DOHH2 (cell line): ENCODE measurements around the gene GOLIM4.

ENCODE experiments used
- H3F3A ChIP-seq: fragments of 200-600 bp; sonication (generic), shearing (Covaris generic); 2 replicates; pipeline ENCODE4 v1.6.0; 2016; ENCODE audit warnings: antibody characterized with exemption, mild to moderate bottlenecking; ENCODE audit not compliant: control insufficient read depth, insufficient read depth
- H3K27ac ChIP-seq: fragments of 200-600 bp; sonication (generic); 2 replicates; pipeline ENCODE4 v1.5.1; 2014; ENCODE audit warnings: low read depth, mild to moderate bottlenecking, low read length, moderate library complexity
- H3K27me3 ChIP-seq: fragments of 200-600 bp; sonication (generic); 2 replicates; pipeline ENCODE4 v1.6.1; 2014; ENCODE audit warnings: mild to moderate bottlenecking, low read length, mixed read lengths; ENCODE audit not compliant: control insufficient read depth
- H3K36me3 ChIP-seq: fragments of 200-600 bp; sonication (generic); 2 replicates; pipeline ENCODE4 v1.6.1; 2014; ENCODE audit warnings: mild to moderate bottlenecking, low read length, moderate library complexity, mixed read lengths; ENCODE audit not compliant: control insufficient read depth
- H3K4me1 ChIP-seq: fragments of 200-600 bp; sonication (generic); 2 replicates; pipeline ENCODE4 v1.6.1; 2014; ENCODE audit warnings: mild to moderate bottlenecking, low read length, mixed read lengths; ENCODE audit not compliant: control insufficient read depth
- H3K4me2 ChIP-seq: fragments of 200-600 bp; sonication (generic); 2 replicates; pipeline ENCODE4 v1.6.0; 2014; ENCODE audit warnings: mild to moderate bottlenecking, low read length, moderate library complexity
- H3K4me3 ChIP-seq: fragments of 200-600 bp; sonication (generic); 2 replicates; pipeline ENCODE4 v1.5.1; 2014; ENCODE audit warnings: mild to moderate bottlenecking, low read length, mixed read lengths
- H3K79me2 ChIP-seq: fragments of 200-600 bp; sonication (generic); 2 replicates; pipeline ENCODE4 v1.6.1; 2014; ENCODE audit warnings: mild to moderate bottlenecking, low read length, mixed read lengths; ENCODE audit not compliant: control insufficient read depth
- H3K9me2 ChIP-seq: fragments of 200-600 bp; sonication (generic); replicated peaks from 2 replicates; pipeline ENCODE4 v1.6.1; 2014; ENCODE audit warnings: mild to moderate bottlenecking, low read length, mixed read lengths; ENCODE audit not compliant: control insufficient read depth
- H3K9me3 ChIP-seq: fragments of 200-600 bp; sonication (generic); 2 replicates; pipeline ENCODE4 v1.6.1; 2014; ENCODE audit warnings: antibody characterized with exemption, low read length, mixed read lengths; ENCODE audit not compliant: control insufficient read depth, insufficient read depth
- H4K20me1 ChIP-seq: fragments of 200-600 bp; sonication (generic); 2 replicates; pipeline ENCODE4 v1.6.0; 2014; ENCODE audit warnings: low read depth, mild to moderate bottlenecking, antibody characterized with exemption, low read length, moderate library complexity; ENCODE audit not compliant: control insufficient read depth, insufficient read depth
- EZH2phosphoT487 ChIP-seq: fragments of 200-600 bp; sonication (generic); IDR thresholded peaks from 2 replicates; pipeline ENCODE4 v1.6.1; 2017; ENCODE audit warnings: borderline replicate concordance, mild to moderate bottlenecking, antibody characterized with exemption, low read length, moderate library complexity, mixed read lengths
- TF ChIP-seq, protein P1 (sequence below): fragments of 200-600 bp; sonication (generic); IDR thresholded peaks from one replicate; pipeline ENCODE4 v1.5.1; 2014; ENCODE audit warnings: antibody characterized with exemption, mild to moderate bottlenecking, low read depth, low read length; ENCODE audit not compliant: poor library complexity, severe bottlenecking

The GOLIM4 gene

DNA sequence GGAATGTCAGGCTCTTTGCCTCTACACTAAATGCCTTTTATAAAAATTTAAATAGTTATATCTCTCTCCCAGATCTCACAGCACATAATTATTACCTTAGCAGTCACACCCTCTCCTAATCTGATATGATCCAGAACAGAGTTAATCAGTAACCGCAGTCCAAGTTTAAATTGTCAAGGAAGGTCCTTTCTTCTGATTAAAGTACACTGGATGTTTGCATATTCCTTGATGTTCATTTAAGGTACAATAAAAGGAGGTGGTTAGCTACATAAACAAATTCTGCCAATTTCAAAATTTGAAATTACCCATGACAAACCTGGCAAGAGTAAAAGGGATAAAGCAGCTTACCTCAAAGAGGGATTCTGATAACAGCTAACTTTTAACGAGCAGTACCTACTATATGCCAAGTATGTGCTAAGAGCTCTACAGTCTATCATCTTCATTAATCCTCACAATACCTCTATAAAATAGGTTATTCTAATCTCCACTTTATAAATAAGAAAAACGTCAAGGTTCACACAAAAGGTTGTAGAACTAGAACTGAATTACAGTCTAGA, 4.3 kb downstream of the GOLIM4 start:
- H3K4me2 ChIP-seq, result no peak overlapping the region
- peaks cover 82% of the 10 kb centered on the region for H3K79me2 ChIP-seq
- H3K4me3 ChIP-seq, result no peak overlapping the region
- H3K9me2 ChIP-seq, result no peaks in the 10 kb centered on the region
- 0 out of 2 replicates have a peak, but pooled peaks cover 5% of the 10 kb centered on the region for H3F3A ChIP-seq
- no peaks in the 10 kb centered on the region for H4K20me1 ChIP-seq
- H3K4me1 ChIP-seq, result peaks cover 42% of the 10 kb centered on the region
- H3K27me3 ChIP-seq, result no peaks in the 10 kb centered on the region
- no peak overlapping the region for H3K27ac ChIP-seq
- TF ChIP-seq, protein P1, sequence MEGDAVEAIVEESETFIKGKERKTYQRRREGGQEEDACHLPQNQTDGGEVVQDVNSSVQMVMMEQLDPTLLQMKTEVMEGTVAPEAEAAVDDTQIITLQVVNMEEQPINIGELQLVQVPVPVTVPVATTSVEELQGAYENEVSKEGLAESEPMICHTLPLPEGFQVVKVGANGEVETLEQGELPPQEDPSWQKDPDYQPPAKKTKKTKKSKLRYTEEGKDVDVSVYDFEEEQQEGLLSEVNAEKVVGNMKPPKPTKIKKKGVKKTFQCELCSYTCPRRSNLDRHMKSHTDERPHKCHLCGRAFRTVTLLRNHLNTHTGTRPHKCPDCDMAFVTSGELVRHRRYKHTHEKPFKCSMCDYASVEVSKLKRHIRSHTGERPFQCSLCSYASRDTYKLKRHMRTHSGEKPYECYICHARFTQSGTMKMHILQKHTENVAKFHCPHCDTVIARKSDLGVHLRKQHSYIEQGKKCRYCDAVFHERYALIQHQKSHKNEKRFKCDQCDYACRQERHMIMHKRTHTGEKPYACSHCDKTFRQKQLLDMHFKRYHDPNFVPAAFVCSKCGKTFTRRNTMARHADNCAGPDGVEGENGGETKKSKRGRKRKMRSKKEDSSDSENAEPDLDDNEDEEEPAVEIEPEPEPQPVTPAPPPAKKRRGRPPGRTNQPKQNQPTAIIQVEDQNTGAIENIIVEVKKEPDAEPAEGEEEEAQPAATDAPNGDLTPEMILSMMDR, result no peak
- H3K36me3 ChIP-seq, result no peaks in the 10 kb centered on the region
- no peaks in the 10 kb centered on the region for H3K9me3 ChIP-seq

DNA sequence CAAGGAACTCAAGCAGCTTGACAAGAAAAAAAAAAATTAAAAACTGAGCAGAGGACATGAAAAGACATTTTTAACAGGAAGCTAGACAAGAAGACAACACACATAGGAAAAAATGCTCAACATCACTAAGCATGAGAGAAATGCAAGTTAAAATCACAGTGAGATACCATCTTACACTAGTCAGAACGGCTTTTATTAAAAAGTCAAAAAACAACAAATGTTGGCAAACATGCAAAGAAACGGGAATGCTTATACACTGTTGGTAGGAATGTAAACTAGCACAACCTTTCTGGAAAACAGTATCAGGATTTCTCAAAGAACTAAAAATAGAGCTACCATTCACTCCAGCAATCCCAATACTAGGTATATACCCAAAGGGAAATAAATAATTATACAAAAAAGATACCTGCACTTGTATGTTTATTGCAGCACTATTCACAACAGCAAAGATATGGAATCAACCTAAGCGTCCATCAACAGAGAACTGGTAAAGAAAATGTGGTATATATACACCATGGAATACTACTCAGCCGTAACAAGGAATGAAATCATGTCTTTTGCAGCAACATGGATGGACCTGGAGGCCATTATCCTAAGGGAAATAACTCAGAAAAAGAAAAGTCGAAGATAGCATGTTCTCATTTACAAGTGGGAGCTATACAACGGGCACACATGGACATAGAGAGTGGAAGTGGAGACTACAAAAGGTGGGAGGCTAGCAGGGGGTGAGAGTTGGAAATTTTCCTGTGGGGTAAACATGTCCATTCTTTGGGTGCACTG, 5.2 kb downstream of the GOLIM4 start:
- no peaks in the 10 kb centered on the region for H3K36me3 ChIP-seq
- H3K27me3 ChIP-seq, result no peaks in the 10 kb centered on the region
- peaks cover 88% of the 10 kb centered on the region for H3K79me2 ChIP-seq
- 0 out of 2 replicates have a peak, but pooled peaks cover 5% of the 10 kb centered on the region for H3F3A ChIP-seq
- H3K27ac ChIP-seq, result no peak overlapping the region
- TF ChIP-seq EZH2phosphoT487, result no peak
- TF ChIP-seq, protein P1, result no peak
- no peaks in the 10 kb centered on the region for H3K9me3 ChIP-seq
- H3K9me2 ChIP-seq, result no peaks in the 10 kb centered on the region
- H3K4me3 ChIP-seq, result no peak overlapping the region
- no peaks in the 10 kb centered on the region for H4K20me1 ChIP-seq
- peaks cover 39% of the 10 kb centered on the region for H3K4me1 ChIP-seq
- H3K4me2 ChIP-seq, result no peak overlapping the region

DNA sequence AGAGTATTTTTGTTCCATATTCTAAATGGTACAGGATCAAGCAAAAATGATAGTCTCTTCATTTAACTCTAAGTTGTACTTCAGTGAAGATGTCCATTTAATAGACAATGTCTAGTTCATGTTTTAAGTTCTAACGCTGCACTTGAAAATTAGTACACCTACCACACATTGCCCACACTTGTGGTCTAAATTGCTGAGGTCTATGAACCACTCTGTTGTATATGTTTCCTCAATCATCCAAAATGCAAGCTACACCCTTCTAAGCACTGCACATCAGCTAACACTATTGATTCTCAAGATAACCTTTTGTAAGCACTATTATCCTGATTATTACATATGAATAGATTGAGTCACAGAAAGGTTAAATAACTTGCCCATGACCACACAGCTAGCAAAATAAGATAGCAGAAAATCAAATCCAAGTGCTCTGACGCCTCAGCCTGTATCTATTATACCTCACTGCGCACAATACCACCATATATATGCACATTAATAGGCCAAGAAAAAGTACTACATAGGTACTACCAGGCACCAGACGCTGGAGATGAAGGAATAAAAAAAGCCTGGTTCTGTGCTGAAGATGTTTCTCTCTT, 6.4 kb downstream of the GOLIM4 start:
- Histone ChIP-seq H3K4me3 (no peak overlapping the region), H3K9me3 (no peaks in the 10 kb centered on the region), H3F3A (0 out of 2 replicates have a peak, but pooled peaks cover 5% of the 10 kb centered on the region), H3K36me3 (no peaks in the 10 kb centered on the region), H4K20me1 (no peaks in the 10 kb centered on the region), H3K27me3 (no peaks in the 10 kb centered on the region), H3K27ac (no peak overlapping the region), H3K79me2 (peaks cover 94% of the 10 kb centered on the region), H3K9me2 (no peaks in the 10 kb centered on the region), H3K4me2 (no peak overlapping the region), H3K4me1 (peaks cover 36% of the 10 kb centered on the region)
- TF ChIP-seq, protein P1, result no peak
- TF ChIP-seq EZH2phosphoT487, result no peak
